ENCODE data around the gene SMIM8. TPM values are rescaled to one million over a fixed set of nuclear protein-coding genes. Genes with fewer than 3 reads are reported as not detected.
"Not testable (repeated sequence)": the region's sequence is repeated elsewhere in the genome, so short reads cannot be mapped to it uniquely, and the experiment has no call there.

SMIM8 gene
- total and polyA plus RNA-seq, 7 donors, result 4.2 to 16.8 (median 6.1) TPM

DNA sequence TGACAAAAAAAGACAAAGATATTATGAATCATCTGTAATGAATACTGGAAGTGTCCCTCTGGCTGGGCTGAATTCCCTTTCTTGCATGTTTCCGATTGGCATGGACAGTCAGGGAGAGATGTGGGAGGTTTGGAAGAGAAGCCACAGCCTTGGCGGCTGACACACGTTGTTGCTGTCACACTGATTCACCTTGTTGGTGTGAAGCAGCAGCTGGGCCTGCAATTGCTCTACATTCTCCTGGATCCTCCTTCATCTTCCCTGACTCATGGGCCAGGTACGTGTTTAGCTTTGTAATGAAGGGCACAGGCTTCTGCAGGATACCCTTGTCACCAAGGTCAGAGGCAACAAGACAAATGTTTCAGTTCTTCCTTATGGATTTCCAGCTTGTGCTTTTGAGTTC, 13.4 kb upstream of the SMIM8 start:
- intact Hi-C loops (cut with DNase I), result no loop called here
- Histone ChIP-seq H3K9me3 (no peaks in the 10 kb centered on the region), H3K4me3 (no peak overlapping the region), H3K36me3 (no peaks in the 10 kb centered on the region), H3K27me3 (no peaks in the 10 kb centered on the region), H3K4me1 (no peaks in the 10 kb centered on the region), H3K27ac (no peak overlapping the region)
- no peak for DNase-seq
- WGBS, 2 donors, result 72 to 86% methylated on average over 4 of the region's 4 CpGs
- no peak for TF ChIP-seq POLR2A (IDR thresholded peaks at IDR 0.05)
- TF ChIP-seq POLR2AphosphoS5 (IDR thresholded peaks at IDR 0.05), result no peak
- no peak for TF ChIP-seq CTCF (IDR thresholded peaks at IDR 0.05)

- 0 to 21% methylated on average over 1 of the region's 1 CpG for WGBS, 2 donors
- DNase-seq, result no peak
- TF ChIP-seq CTCF (IDR thresholded peaks at IDR 0.05), result no peak
- TF ChIP-seq POLR2A (IDR thresholded peaks at IDR 0.05), result no peak
- no peak for TF ChIP-seq POLR2AphosphoS5 (IDR thresholded peaks at IDR 0.05)
- TF ChIP-seq EP300 (IDR thresholded peaks at IDR 0.05), result no peak
- intact Hi-C loops (cut with DNase I), result no loop called here
- no peak overlapping the region for H3K4me3 ChIP-seq
- peaks cover 0 to 4% (median 0%) of the 10 kb centered on the region in 3 donors for H3K27me3 ChIP-seq
- no peaks in the 10 kb centered on the region for H3K9me3 ChIP-seq
- no peaks in the 10 kb centered on the region for H3K36me3 ChIP-seq
- H3K4me1 ChIP-seq, result no peaks in the 10 kb centered on the region
- H3K27ac ChIP-seq, result no peak overlapping the region
These were observed 9.5 kb upstream of the SMIM8 start for GRCh38 chr6:87312860-87313259.

DNA sequence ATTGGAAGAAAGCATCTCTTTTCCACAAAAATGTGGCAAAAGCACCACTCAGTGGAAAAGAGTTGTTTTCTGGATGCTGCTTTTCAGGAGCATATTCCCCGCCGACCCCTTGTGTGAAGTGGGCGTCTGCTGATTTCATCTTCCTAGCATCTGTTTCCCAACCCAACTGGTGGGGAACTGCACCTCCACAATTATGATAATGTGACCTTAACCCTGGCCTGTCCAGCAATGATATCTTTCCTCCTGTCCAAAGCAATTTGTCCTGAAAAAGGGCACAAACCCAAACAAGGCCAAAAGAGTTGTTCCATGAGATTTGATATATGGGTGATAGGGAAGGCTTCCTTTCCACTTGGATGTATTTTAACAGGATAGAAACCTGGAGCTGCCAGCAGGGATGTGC, 7.3 kb upstream of the SMIM8 start:
- Histone ChIP-seq H3K4me3 (no peak overlapping the region), H3K36me3 (no peaks in the 10 kb centered on the region), H3K9me3 (no peaks in the 10 kb centered on the region), H3K27me3 (peaks cover 0 to 4% (median 0%) of the 10 kb centered on the region in 3 donors), H3K4me1 (no peaks in the 10 kb centered on the region), H3K27ac (no peak overlapping the region)
- TF ChIP-seq POLR2A (IDR thresholded peaks at IDR 0.05) (no peak), EP300 (IDR thresholded peaks at IDR 0.05) (no peak), POLR2AphosphoS5 (IDR thresholded peaks at IDR 0.05) (no peak), CTCF (IDR thresholded peaks at IDR 0.05) (no peak)
- DNase-seq, result no peak
- 92 to 93% methylated on average over 3 of the region's 3 CpGs for WGBS, 2 donors
- intact Hi-C loops (cut with DNase I), result no loop called here

DNA sequence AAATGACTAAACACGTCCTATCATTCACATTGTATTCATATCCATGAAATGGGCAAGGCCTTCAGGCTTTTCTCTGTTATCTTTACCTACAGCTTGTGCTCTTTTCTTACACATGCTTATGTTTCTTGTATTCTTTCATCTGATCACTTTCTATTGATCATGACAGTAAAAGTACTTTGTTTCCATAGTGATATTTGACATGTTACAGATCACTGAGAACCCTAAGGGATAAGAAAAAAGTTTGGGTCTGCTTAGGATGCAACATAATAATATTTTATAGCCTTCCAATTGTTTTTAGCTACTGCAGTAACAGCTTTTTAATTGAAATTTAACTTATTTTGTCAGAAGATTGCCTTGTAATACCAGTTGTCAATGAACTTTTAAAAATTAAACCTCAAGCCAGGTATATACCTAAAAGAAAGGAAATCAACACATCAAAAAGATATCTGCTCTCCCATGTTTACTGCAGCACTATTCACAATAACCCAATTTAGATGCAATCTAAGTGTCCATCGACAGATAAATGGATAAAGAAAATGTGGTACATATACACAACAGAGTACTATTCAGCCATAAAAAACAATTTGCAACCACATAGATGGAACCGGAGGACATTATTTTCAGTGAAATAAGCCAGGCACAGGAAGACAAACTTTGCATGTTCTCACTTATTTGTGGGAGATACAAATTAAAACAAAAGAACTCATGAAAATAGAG, 3.0 kb upstream of the SMIM8 start:
- H3K4me3 ChIP-seq, result no peak overlapping the region
- no peak for TF ChIP-seq CTCF (IDR thresholded peaks at IDR 0.05)
- TF ChIP-seq POLR2AphosphoS5 (IDR thresholded peaks at IDR 0.05), result no peak
- no peak for TF ChIP-seq POLR2A (IDR thresholded peaks at IDR 0.05)
- no peak for TF ChIP-seq EP300 (IDR thresholded peaks at IDR 0.05)
- WGBS, 2 donors, result 86 to 91% methylated on average over 3 of the region's 3 CpGs
- H3K27ac ChIP-seq, result no peak overlapping the region
- H3K27me3 ChIP-seq, result peaks cover 0 to 4% (median 0%) of the 10 kb centered on the region in 3 donors
- intact Hi-C loops (cut with DNase I), result no loop called here
- no peaks in the 10 kb centered on the region for H3K36me3 ChIP-seq
- peaks cover 0 to 12% (median 7%) of the 10 kb centered on the region in 4 donors for H3K4me1 ChIP-seq
- H3K9me3 ChIP-seq, result no peaks in the 10 kb centered on the region
- DNase-seq, result no peak

- H3K4me3 ChIP-seq, DNase-seq, H3K27me3 ChIP-seq, H3K36me3 ChIP-seq, H3K27ac ChIP-seq, H3K9me3 ChIP-seq: not testable (repeated sequence)
- 95 to 100% methylated on average over 1 of the region's 1 CpG for WGBS, 2 donors
- H3K4me1 ChIP-seq, result peaks cover 0 to 12% (median 7%) of the 10 kb centered on the region in 4 donors
- intact Hi-C loops (cut with DNase I), result loop anchor here (2.0 to 5.0 kb wide), 2 partner anchors 149 to 172 kb away; partner anchors contain the start of gene SLC35A1
These were observed 1.5 kb downstream of the SMIM8 start for GRCh38 chr6:87323880-87324279.

Data from sigmoid colon (tissue), 7 donors.